Cerebellar cortex (tissue), 1 donor: ENCODE data around the gene GSTA3.
"Not testable (repeated sequence)": the region's sequence is repeated elsewhere in the genome, so short reads cannot be mapped to it uniquely, and the experiment has no call there.

ENCODE experiments used
- DNase-seq: peaks from one replicate; pipeline ENCODE4 v3.0.0-alpha.2; 2015; ENCODE audit warnings: low spot score

GSTA3 gene

DNA sequence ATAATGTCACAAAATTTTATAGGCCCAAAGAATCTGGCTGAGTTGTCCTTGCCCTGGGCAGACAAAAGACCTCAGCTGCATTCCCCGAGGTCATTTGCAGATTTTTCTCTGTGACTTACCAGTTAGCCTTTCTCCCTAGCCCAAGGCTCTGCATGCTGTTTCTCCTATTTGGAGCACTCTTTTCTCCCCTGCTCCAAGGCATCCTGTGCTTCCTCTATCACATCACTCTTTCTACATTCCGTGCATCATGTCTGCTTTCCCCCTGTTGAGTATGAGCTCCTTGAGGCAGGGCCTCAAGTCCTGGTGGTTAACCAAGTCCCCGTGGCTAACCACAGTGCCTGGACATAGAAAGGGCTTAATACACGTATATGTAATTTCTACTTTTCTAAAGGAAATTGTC lies 593 bp upstream of the GSTA3 start:
- DNase-seq, result no peak

DNA sequence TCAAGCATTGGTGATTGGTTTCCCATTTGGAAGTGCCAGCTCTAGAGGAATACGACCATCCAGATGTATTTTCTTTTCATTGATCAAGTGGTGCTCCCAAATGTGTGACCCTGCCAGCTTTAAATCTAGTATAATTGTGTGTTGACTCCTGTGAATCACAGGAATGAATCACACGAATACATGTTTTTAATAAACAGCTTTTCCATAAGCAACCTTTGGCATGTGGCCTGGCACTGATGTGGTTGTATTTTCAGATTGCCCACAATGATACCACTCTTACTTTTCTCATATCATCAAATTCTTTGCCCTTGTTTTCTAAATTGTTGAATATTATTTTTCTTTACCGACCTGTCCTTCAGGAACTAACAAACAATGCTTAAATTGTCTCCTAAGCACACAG lies 367 bp downstream of the GSTA3 start:
- DNase-seq, result no peak

GRCh38 chr6:52908526-52908925 lies 972 bp downstream of the GSTA3 start:
- DNase-seq, result no peak

DNA sequence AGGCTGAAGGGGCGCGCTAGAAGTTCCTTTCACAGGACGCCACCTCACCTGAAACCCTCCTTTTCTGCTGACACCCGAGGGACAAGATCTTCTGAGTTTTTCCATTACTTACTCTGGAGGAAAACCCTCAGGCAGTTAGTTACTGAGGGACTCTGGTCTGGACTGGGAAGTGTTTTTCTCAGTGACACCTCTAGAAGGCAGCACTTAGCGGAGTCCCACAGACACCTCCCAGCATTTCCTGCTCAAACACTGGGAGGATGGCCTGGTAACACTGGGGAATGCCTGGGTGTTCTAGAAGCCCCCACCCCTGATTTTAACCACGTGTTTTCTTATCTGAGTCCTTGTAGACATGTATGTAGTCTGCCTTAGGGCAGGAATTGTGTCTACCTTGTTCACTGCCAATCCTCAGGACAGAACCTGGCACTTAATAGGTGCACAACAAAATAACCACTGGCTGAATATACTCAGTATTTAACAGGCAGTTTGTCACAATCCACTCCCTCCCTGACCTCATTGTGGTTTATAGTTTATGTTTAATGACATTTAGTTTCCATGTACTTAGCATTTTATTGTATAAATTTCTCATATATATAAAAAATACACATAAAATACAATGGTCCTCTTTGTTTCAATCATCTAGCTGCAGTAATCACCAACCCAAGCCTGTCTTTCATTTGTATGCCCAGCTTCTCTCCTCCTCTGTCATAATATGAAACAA lies 4.8 kb downstream of the GSTA3 start:
- DNase-seq, result peak; percentile 10

GRCh38 chr6:52900536-52900935 lies 9.0 kb downstream of the GSTA3 start:
- no peak for DNase-seq

DNA sequence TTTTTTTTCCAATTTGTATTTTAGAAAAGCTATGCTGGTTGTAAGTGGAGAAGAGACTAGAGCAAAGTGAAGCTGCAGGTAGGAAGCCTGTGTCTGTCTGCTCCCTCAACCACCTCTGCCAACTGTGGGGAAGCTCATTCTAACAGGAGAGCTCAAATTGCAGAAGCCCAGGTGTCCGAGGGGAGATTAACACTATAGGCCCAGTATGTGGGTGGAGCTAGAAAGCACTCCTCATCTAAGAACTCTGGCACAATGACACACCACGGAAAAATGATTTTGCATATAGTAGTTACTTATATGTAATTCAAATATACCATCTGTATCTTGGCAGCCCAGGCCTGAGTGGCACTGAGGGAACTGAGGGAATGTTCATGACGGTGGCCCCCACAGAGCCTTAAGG lies 13.7 kb downstream of the GSTA3 start:
- DNase-seq, result not testable (repeated sequence)

DNA sequence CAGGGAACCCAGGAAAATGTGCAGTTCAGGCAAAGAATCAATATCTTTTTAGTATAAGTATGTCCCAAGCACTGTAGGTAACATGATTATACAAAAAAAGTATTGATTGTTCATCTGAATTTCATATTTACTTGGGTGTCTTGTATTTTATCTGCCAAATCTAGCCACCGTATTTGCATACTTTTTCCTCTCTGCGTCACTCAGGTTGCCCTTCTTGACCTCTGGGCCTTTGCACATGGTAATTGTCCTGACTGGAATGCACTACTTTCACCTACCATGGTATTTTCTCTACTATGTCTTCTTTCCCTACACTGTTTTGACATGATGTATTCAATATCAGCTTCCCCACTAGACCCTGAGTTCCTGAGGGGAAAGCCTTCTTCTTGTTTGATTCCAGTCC lies 15.2 kb downstream of the GSTA3 start:
- DNase-seq, result no peak

- DNase-seq, result no peak
Observed at GRCh38 chr6:52893803-52894202, 15.7 kb downstream of the GSTA3 start.

GRCh38 chr6:52893221-52893620 lies 16.3 kb downstream of the GSTA3 start:
- DNase-seq, result no peak

- no peak for DNase-seq
Observed at GRCh38 chr6:52890018-52890417, 19.5 kb downstream of the GSTA3 start.

GRCh38 chr6:52887910-52888524 lies 21.5 kb downstream of the GSTA3 start:
- DNase-seq, result no peak

DNA sequence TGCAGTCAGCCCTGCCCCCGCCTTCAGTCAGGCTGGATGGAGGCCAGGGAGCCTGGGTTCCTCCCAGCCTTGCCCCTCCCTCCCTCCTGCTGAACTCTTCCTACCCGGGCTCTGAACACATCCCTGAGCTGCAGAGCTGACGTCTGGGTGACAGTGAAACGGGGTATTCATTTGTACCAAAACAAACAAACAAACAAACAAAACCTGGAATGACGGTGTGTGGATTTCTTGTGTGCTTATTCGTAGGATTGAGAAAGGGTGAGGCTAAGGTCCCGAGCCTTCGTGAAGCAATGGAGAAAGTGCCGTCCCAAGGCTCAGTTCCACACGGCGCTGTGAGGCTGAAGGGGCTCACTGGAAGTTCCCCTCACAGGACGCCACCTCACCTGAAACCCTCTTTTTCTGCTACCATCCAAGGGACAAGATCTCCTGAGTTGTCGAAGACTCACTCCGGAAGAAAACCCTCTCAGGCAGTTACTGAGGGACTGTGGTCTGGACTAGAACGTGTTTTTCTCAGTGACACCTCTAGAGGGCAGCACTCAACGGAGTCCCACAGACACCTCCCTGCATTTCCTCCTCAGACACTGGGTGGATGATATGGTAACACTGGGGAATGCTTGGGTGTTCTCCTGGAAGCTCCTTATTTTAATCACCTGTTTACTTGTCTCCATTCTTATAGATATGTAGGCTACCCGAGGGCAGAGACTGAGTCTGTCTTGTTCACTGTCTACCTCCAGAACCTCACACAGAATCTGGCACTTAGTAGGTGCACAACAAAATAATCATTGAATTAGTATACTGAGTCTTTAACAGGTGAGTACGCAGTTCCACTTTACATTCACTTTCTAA lies 27.3 kb downstream of the GSTA3 start:
- peak; percentile 68 for DNase-seq

GRCh38 chr6:52881662-52881995 lies 27.9 kb downstream of the GSTA3 start:
- no peak for DNase-seq

DNA sequence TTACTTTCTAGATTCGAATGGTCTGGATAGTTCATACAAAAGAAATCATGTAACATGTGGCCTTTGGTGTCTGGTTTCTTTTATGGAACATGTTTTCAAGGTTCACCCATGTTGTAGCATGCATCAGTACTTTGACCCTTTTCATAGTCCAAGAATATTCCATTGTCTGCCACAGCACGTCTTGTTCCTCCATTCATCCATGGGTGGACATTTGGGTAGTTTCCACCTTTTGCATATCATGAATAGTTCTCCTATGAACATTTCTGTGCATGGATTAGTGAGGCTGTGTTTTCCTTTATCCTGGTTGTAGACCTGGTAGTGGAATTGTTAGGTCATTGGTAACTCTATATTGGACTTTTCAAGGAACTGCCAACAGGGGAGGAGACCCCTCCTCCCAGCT lies 31.7 kb downstream of the GSTA3 start:
- no peak for DNase-seq

- no peak for DNase-seq
Observed at GRCh38 chr6:52877168-52877567, 32.3 kb downstream of the GSTA3 start.

DNA sequence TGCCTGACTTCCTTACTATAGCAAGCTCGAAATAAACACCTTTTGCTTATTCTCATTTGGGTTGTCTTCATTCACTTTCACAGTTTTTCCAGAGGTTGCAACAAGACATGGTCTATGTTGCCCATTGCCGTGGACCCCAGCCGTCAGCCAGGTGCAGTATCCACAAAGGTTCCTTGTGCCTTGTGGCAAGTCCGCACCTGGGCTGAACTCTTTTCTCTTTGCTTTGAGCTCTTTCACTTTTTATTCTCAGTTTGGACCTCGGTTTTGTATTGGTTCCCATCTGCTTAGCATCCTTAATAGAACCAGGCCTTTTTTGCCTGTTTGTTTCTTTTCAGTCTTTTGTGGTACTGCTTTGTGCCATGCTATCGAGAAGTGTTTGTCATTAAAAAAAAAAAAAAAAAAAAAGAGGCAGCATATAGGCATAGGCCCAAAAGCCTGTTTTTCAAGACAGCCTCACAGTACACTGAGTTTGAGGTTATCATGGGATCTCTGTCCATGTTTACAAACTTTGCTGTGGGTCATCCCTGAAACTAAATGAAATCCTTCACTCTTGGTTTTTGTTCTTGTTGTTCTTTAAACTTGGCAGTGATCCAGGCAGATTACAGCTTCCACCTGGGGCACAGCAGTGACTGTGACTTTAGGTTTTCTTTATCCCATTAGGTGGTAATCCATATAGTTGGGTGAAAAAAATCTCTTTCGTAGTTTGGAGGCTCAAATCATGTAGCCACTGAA lies 33.3 kb downstream of the GSTA3 start:
- no peak for DNase-seq

DNA sequence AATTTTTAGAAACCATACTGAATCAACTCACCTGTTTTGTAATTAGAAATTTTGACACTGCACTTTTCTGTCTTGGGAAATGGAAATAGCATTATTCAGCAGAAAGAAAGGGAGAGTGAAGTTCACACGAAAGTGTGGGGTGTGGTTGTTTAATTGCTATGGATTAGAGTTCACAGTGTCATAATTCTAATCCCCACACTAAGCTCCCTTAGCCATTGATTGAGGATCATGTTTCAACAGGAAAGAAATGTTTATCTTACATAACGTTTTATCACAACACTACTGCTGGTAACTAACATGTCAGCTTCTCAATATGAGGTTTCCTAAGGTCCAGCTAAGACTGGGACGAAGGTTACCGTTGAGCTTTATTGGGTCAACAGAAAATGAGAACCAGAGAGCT lies 37.5 kb downstream of the GSTA3 start:
- DNase-seq, result no peak

- no peak for DNase-seq
Observed at GRCh38 chr6:52871621-52872020, 37.9 kb downstream of the GSTA3 start.

DNA sequence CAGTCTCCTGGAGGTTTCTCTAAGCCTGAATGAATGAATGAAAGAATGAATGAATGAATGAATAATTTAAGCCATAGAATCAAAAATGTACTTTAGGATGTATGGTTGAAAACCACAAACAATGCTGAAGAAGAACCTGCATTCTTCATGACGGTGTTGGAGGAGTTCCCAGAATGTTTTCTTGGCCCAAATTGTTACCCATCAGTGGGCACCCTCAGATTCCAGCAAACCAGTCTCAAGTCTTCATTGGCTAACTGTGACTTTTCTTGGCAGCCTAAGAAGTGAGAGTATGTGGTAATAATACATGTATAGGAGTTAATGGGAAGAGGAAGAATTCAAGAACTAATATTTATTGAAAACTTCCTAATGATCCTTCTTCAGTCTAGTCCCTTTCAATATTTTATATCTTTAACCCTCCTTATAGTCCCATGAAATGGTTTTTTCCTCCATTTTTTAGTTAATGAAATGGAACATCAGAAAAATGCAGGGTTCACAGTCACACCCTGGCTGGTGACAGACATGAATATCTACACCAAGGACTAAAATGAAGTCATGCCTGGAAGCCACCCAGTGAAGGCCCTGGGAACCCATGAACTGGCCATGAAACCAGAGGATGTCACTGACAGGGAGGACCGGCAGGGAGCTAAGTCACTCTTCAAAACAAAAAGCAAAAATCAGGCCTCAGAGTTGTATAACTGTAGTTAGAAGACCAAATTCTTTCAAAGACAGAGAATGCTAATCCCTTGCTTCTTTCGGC lies 39.0 kb downstream of the GSTA3 start:
- DNase-seq, result not testable (repeated sequence)

DNA sequence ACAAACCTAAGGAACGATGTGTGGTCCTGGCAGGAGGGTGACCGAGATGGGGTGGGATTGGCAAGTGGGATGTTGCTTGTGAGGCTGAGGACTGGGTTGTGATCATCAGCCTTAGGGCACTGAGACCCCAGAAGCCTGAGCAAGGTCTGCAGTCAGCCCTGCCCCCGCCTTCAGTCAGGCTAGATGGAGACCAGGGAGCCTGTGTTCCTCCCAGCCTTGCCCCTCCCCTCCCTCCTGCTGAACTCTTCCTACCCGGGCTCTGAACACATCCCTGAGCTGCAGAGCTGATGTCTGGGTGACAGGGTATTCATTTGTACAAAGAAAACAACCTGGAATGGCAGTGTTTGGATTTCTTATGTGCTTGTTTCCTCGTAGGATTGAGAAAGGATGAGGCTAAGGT lies 40.6 kb downstream of the GSTA3 start:
- not testable (repeated sequence) for DNase-seq

GRCh38 chr6:52868240-52868639 lies 41.3 kb downstream of the GSTA3 start:
- no peak for DNase-seq

GRCh38 chr6:52861151-52861550 lies 48.3 kb downstream of the GSTA3 start:
- not testable (repeated sequence) for DNase-seq
